ENCODE measurements around the gene ATN1.

ATN1 gene

GRCh38 chr12:6955108-6956020, 27.6 kb downstream of the ATN1 start:
- DNase-seq (ENCODE audit: insufficient read length, low spot score) (no peak), FAIRE-seq (no peak)

GRCh38 chr12:6956021-6956727, 28.4 kb downstream of the ATN1 start:
- FAIRE-seq (peak; percentile 90), DNase-seq (ENCODE audit: insufficient read length, low spot score) (no peak)

GRCh38 chr12:6957151-6957701, 29.5 kb downstream of the ATN1 start:
- DNase-seq (ENCODE audit: insufficient read length, low spot score) = no peak
- no peak for FAIRE-seq

- FAIRE-seq (no peak), DNase-seq (ENCODE audit: insufficient read length, low spot score) (no peak)
Observed at GRCh38 chr12:6957741-6958608, 30.2 kb downstream of the ATN1 start.

- DNase-seq (ENCODE audit: insufficient read length, low spot score) = no peak
Observed at GRCh38 chr12:6958609-6959057, 30.9 kb downstream of the ATN1 start.

GRCh38 chr12:6959058-6959804, 31.5 kb downstream of the ATN1 start:
- DNase-seq (ENCODE audit: insufficient read length, low spot score) (no peak), FAIRE-seq (no peak)

More at GRCh38 chr12:6958609-6959057, 30.9 kb downstream of the ATN1 start:
- FAIRE-seq = no peak

GRCh38 chr12:6959805-6960592, 32.2 kb downstream of the ATN1 start:
- DNase-seq (ENCODE audit: insufficient read length, low spot score) (no peak), FAIRE-seq (no peak)

GRCh38 chr12:6960593-6961277, 33.0 kb downstream of the ATN1 start:
- DNase-seq (ENCODE audit: insufficient read length, low spot score) = peak; percentile 54
- no peak for FAIRE-seq

- DNase-seq (ENCODE audit: insufficient read length, low spot score) = no peak
- FAIRE-seq = peak; percentile 40
Observed at GRCh38 chr12:6961278-6961694, 33.5 kb downstream of the ATN1 start.

- no peak for FAIRE-seq
- DNase-seq (ENCODE audit: insufficient read length, low spot score) = peak; percentile 67
Observed at GRCh38 chr12:6961695-6962284, 34.0 kb downstream of the ATN1 start.

- FAIRE-seq = no peak
- no peak for DNase-seq (ENCODE audit: insufficient read length, low spot score)
Observed at GRCh38 chr12:6962285-6963015, 34.7 kb downstream of the ATN1 start.

GRCh38 chr12:6963016-6963731, 35.4 kb downstream of the ATN1 start:
- FAIRE-seq (no peak), DNase-seq (ENCODE audit: insufficient read length, low spot score) (no peak)

GRCh38 chr12:6963791-6964413, 36.1 kb downstream of the ATN1 start:
- DNase-seq (ENCODE audit: insufficient read length, low spot score) (no peak), FAIRE-seq (no peak)

- FAIRE-seq = no peak
- DNase-seq (ENCODE audit: insufficient read length, low spot score) = no peak
Observed at GRCh38 chr12:6964605-6965025, 36.9 kb downstream of the ATN1 start.

GRCh38 chr12:6965026-6965661, 37.4 kb downstream of the ATN1 start:
- no peak for FAIRE-seq
- peak; percentile 88 for DNase-seq (ENCODE audit: insufficient read length, low spot score)

GRCh38 chr12:6965714-6966113, 38.0 kb downstream of the ATN1 start:
- no peak for FAIRE-seq

More at GRCh38 chr12:6965714-6966113, 38.0 kb downstream of the ATN1 start:
- no peak for DNase-seq (ENCODE audit: insufficient read length, low spot score)
